Measurements from ENCODE around the gene RPS26.
A peak's percentile ranks its signal among the peaks of the same experiment; 100 is the strongest.
"Not testable (repeated sequence)": the region's sequence is repeated elsewhere in the genome, so short reads cannot be mapped to it uniquely, and the experiment has no call there.

The RPS26 gene

GRCh38 chr12:56040151-56040550, 1.6 kb upstream of the RPS26 start:
- Mint-ChIP-seq H3K36me3 (peaks cover 23% of the 10 kb centered on the region), H3K9me3 (ENCODE audit: low read depth) (no peaks in the 10 kb centered on the region), H3K4me3 (peak overlapping the region; percentile 100), H3K27ac (peak overlapping the region; percentile 100), H3K27me3 (no peaks in the 10 kb centered on the region), H3K4me1 (ENCODE audit: low read depth) (peaks cover 77% of the 10 kb centered on the region)

GRCh38 chr12:56040963-56041551, 661 bp upstream of the RPS26 start:
- peaks cover 18% of the 10 kb centered on the region for H3K36me3 Mint-ChIP-seq
- H3K27ac Mint-ChIP-seq: peak overlapping the region; percentile 100
- no peaks in the 10 kb centered on the region for H3K27me3 Mint-ChIP-seq
- no peaks in the 10 kb centered on the region for H3K9me3 Mint-ChIP-seq (ENCODE audit: low read depth)
- H3K4me1 Mint-ChIP-seq (ENCODE audit: low read depth): peaks cover 72% of the 10 kb centered on the region
- H3K4me3 Mint-ChIP-seq: peak overlapping the region; percentile 100

GRCh38 chr12:56042430-56042813, 704 bp downstream of the RPS26 start:
- not testable (repeated sequence) for H3K9me3 Mint-ChIP-seq (ENCODE audit: low read depth); H3K27me3 Mint-ChIP-seq
- Mint-ChIP-seq H3K27ac (peak overlapping the region; percentile 100), H3K4me1 (ENCODE audit: low read depth) (peaks cover 72% of the 10 kb centered on the region), H3K4me3 (peak overlapping the region; percentile 100), H3K36me3 (peaks cover 18% of the 10 kb centered on the region)

- Mint-ChIP-seq H3K27me3 (no peaks in the 10 kb centered on the region), H3K4me1 (ENCODE audit: low read depth) (peaks cover 67% of the 10 kb centered on the region), H3K4me3 (peak overlapping the region; percentile 100), H3K9me3 (ENCODE audit: low read depth) (no peaks in the 10 kb centered on the region), H3K36me3 (peaks cover 18% of the 10 kb centered on the region), H3K27ac (peak overlapping the region; percentile 100)
Observed at GRCh38 chr12:56042843-56043242, 1.1 kb downstream of the RPS26 start.

DNA sequence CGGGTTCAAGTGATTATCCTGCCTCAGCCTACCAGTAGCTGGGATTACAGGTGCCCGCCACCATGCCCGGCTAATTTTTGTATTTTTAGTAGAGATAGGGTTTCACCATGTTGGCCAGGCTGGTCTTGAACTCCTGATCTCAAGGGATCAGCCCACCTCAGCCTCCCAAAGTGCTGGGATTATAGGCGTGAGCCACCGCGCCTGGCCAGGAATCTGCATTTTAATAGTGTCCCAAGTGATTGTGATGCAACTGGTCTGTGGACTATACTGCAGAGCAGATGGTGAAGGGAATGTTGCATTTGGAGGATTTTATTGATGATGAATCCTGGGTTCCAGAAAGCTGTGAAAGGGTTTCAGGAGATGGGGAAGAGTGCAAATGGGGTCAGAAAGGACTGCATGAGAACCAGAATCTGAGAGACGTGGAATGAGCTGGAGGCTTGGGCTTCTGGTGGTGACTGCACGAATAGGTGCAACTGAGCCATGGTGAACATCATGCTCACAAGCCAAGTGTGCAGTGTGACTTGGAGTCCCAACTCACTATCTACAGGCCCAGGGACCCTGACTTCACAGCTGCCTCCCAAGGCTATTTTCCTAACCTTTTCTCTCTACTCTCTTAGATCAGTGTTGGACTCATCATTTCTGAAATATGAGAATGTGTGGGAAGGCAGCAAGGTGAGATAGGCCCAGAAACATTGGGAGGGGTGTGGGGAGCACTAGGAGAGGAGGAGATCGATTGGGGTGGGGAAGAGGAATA, 4.5 kb downstream of the RPS26 start:
- H3K27ac Mint-ChIP-seq: peak overlapping the region; percentile 72
- H3K27me3 Mint-ChIP-seq: no peaks in the 10 kb centered on the region
- H3K36me3 Mint-ChIP-seq: peaks cover 15% of the 10 kb centered on the region
- H3K4me3 Mint-ChIP-seq: no peak overlapping the region
- peaks cover 39% of the 10 kb centered on the region for H3K4me1 Mint-ChIP-seq (ENCODE audit: low read depth)
- H3K9me3 Mint-ChIP-seq (ENCODE audit: low read depth): no peaks in the 10 kb centered on the region

DNA sequence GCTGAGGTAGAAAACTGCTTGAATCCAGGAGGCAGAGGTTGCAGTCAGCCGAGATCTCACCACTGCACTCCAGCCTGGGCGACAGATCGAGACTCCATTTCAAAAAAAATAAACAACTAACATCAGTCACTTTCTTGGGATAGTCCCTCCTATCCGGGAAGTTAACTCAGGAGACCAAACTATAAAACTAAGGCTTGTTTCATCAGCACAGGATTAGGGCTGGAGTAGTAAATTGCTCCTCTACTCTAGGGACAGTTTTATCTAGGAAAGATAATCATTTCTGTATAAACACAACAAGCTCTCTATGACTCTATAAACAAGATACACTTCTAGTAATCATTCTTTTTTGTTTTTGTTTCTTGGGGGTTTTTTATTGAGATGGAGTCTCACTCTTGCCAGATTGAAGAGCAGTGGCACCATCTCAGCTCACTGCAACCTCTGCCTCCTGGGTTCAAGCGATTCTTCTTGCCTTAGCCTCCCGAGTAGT, 11.7 kb downstream of the RPS26 start:
- no peaks in the 10 kb centered on the region for H3K27me3 Mint-ChIP-seq
- H3K36me3 Mint-ChIP-seq: no peaks in the 10 kb centered on the region
- no peak overlapping the region for H3K4me3 Mint-ChIP-seq
- H3K9me3 Mint-ChIP-seq (ENCODE audit: low read depth): no peaks in the 10 kb centered on the region
- H3K27ac Mint-ChIP-seq: no peak overlapping the region
- H3K4me1 Mint-ChIP-seq (ENCODE audit: low read depth): peaks cover 6% of the 10 kb centered on the region

DNA sequence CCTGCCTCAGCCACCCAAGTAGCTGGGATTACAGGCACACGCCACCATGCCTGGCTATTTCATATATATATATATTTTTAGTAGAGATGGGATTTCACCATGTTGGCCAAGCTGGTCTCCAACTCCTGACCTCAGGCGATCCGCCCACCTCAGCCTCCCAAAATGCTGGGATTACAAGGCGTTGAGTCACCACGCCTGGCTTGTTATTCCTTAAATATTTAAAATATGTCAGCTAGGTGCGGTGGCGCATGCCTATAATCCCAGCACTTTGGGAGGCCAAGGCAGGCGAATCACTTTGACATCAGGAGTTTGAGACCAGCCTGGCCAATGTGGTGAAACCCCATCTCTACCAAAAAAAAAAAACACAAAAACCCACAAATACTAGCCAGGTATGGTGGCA, 18.2 kb downstream of the RPS26 start:
- H3K36me3 Mint-ChIP-seq; H3K27me3 Mint-ChIP-seq; H3K4me1 Mint-ChIP-seq (ENCODE audit: low read depth); H3K9me3 Mint-ChIP-seq (ENCODE audit: low read depth); H3K4me3 Mint-ChIP-seq; H3K27ac Mint-ChIP-seq: not testable (repeated sequence)

GRCh38 chr12:56061982-56062381, 20.3 kb downstream of the RPS26 start:
- H3K9me3 Mint-ChIP-seq (ENCODE audit: low read depth): no peaks in the 10 kb centered on the region
- H3K36me3 Mint-ChIP-seq: no peaks in the 10 kb centered on the region

DNA sequence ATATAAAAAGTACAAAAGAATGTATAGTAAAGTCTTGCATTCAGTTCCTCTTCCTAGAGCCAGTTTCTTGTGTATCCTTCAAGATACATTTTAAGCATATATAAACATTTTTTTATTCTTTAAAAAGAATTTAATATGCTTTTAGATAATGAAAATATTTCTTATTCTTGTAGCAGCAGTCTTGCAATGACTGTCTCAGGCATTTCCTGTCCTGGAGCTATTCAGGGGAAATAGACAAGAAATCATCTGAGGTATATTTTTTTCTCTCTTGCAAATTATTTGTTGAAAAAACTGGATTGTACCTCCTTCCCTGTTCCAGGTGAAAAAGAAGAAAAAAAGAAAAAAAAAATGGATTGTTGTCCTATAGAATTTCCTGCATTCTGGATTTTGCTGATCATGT, 21.3 kb downstream of the RPS26 start:
- no peaks in the 10 kb centered on the region for H3K27me3 Mint-ChIP-seq
- no peak overlapping the region for H3K4me3 Mint-ChIP-seq
- H3K9me3 Mint-ChIP-seq (ENCODE audit: low read depth): no peaks in the 10 kb centered on the region
- H3K27ac Mint-ChIP-seq: no peak overlapping the region
- H3K4me1 Mint-ChIP-seq (ENCODE audit: low read depth): no peaks in the 10 kb centered on the region
- no peaks in the 10 kb centered on the region for H3K36me3 Mint-ChIP-seq

More at GRCh38 chr12:56061982-56062381, 20.3 kb downstream of the RPS26 start:
- H3K27me3 Mint-ChIP-seq: no peaks in the 10 kb centered on the region
- no peaks in the 10 kb centered on the region for H3K4me1 Mint-ChIP-seq (ENCODE audit: low read depth)
- H3K4me3 Mint-ChIP-seq: no peak overlapping the region
- H3K27ac Mint-ChIP-seq: no peak overlapping the region

DNA sequence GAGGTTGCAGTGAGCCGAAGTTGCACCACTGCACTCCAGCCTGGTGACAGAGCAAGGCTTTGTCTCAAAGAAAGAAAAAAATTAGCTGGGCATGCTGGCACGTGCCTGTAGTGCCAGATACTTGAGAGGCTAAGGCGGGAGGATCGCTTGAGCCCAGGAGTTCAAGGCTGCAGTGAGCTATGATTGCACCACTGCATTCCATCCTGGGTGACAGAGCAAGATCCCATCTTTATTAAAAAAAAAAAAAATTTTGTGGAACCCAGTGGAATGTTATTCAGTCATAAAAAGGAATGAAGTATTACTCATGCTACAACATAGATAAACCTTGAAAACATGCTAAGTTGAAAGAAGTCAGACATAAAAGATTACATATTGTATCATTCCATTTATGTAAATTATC, 29.9 kb downstream of the RPS26 start:
- Mint-ChIP-seq H3K4me1 (ENCODE audit: low read depth) (no peaks in the 10 kb centered on the region), H3K27me3 (no peaks in the 10 kb centered on the region), H3K4me3 (no peak overlapping the region), H3K9me3 (ENCODE audit: low read depth) (no peaks in the 10 kb centered on the region), H3K27ac (no peak overlapping the region), H3K36me3 (no peaks in the 10 kb centered on the region)

GRCh38 chr12:56074396-56074795, 32.7 kb downstream of the RPS26 start:
- Mint-ChIP-seq H3K27ac (no peak overlapping the region), H3K4me1 (ENCODE audit: low read depth) (peaks cover 3% of the 10 kb centered on the region), H3K27me3 (no peaks in the 10 kb centered on the region), H3K9me3 (ENCODE audit: low read depth) (no peaks in the 10 kb centered on the region), H3K4me3 (no peak overlapping the region), H3K36me3 (no peaks in the 10 kb centered on the region)

GRCh38 chr12:56077966-56078365, 36.2 kb downstream of the RPS26 start:
- not testable (repeated sequence) for H3K27ac Mint-ChIP-seq; H3K27me3 Mint-ChIP-seq; H3K9me3 Mint-ChIP-seq (ENCODE audit: low read depth); H3K4me1 Mint-ChIP-seq (ENCODE audit: low read depth); H3K36me3 Mint-ChIP-seq; H3K4me3 Mint-ChIP-seq

DNA sequence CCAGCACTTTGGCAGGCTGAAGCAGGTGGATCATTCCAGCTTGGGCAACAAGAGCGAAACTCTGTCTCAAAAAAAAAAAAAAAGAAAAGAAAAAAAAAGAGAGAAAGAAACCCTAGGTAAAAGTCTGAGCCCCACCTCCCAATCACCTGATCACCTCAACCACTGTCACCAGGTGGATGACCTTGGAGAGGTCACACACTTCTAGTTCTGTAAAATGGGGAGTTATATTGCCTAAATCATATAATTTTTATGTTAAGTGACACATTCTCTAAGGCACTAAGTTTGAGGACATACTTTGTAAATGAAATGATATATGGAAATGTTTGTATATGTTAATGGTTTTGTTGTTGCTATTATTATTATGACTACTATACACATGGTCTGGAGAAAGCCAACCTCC, 36.7 kb downstream of the RPS26 start:
- no peaks in the 10 kb centered on the region for H3K9me3 Mint-ChIP-seq (ENCODE audit: low read depth)
- H3K27ac Mint-ChIP-seq: no peak overlapping the region
- H3K27me3 Mint-ChIP-seq: no peaks in the 10 kb centered on the region
- H3K36me3 Mint-ChIP-seq: no peaks in the 10 kb centered on the region
- peak overlapping the region; percentile 82 for H3K4me3 Mint-ChIP-seq
- H3K4me1 Mint-ChIP-seq (ENCODE audit: low read depth): peaks cover 9% of the 10 kb centered on the region

DNA sequence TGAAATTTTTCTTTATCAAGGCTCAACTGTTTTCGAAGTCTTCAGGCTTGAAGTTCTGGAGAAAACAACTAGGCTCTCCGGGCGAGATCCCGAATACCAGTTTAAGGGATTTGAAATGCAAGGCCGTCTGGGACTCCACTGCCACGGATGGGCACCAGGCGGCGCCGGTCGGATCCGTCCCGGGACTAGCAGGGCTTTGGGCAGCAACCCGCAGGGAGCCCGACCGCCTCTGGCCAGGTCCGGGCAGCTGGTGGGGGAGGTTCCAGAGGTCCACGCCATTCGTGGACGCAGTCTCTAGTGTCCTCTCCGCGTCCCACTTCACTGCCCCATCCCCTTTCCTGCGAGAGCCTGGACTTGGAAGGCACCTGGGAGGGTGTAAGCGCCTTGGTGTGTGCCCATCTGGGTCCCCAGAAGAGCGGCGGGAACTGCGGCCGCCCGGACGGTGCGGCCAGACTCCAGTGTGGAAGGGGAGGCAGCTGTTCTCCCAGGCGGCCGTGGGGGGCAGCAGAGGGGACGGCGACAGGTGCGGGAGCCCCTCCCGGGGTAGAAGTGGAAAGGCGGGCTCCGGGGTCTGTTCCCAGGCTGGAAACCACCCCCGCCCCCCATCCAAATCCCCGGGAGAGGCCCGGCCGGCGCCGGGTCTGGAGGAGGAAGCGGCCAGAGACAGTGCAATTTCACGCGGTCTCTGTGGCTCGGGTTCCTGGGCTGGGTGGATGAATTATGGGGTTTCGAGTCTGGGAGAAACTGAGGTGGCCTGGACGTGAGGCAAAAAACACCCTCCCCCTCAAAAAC, 37.4 kb downstream of the RPS26 start:
- peak overlapping the region; percentile 82 for H3K4me3 Mint-ChIP-seq
- no peaks in the 10 kb centered on the region for H3K9me3 Mint-ChIP-seq (ENCODE audit: low read depth)
- no peaks in the 10 kb centered on the region for H3K36me3 Mint-ChIP-seq
- no peaks in the 10 kb centered on the region for H3K27me3 Mint-ChIP-seq
- peaks cover 9% of the 10 kb centered on the region for H3K4me1 Mint-ChIP-seq (ENCODE audit: low read depth)
- H3K27ac Mint-ChIP-seq: no peak overlapping the region
